Bronchial epithelial cell (primary cell): ENCODE data around the gene NFE2. TPM values are rescaled to one million over a fixed set of nuclear protein-coding genes. Genes with fewer than 3 reads are reported as not detected.

Experiments used
- DNase-seq: peaks from one replicate; pipeline ENCODE4 v3.0.0-alpha.2; 2010; ENCODE audit warnings: low read depth
- FAIRE-seq: peaks from 2 replicates; lab custom pipeline; 2011; peaks lifted over from hg19 to GRCh38; lab: Jason Lieb, UNC
- H3K27me3 ChIP-seq: 2 replicates; pipeline ENCODE4 v1.5.1; 2011; ENCODE audit warnings: low read length; ENCODE audit not compliant: control insufficient read depth, insufficient read depth
- H3K36me3 ChIP-seq: 2 replicates; pipeline ENCODE4 v1.5.1; 2011; ENCODE audit warnings: low read length; ENCODE audit not compliant: control insufficient read depth, insufficient read depth
- H3K4me3 ChIP-seq: 2 replicates; pipeline ENCODE4 v1.5.1; 2011; ENCODE audit warnings: mild to moderate bottlenecking, low read depth, low read length, control low read depth
- CTCF ChIP-seq: IDR thresholded peaks from 2 replicates; pipeline ENCODE4 v1.5.1; 2011; ENCODE audit warnings: mild to moderate bottlenecking, moderate library complexity, low read length, control low read depth, inconsistent platforms; ENCODE audit not compliant: insufficient read depth, severe bottlenecking
- total RNA-seq: library from RNA; depleted of rRNA; stranded (reverse); fragments of >200 nt; gene quantifications from 2 replicates; pipeline ENCODE4 v1.2.1, GENCODE V29; 2014

Gene NFE2
- total RNA-seq, 1 donor from 2014 or later = not detected

GRCh38 chr12:54294152-54294952 is 6.5 kb downstream of the NFE2 start:
- DNase-seq (no peak), FAIRE-seq (no peak)

GRCh38 chr12:54292931-54293241 is 7.9 kb downstream of the NFE2 start:
- Histone ChIP-seq H3K27me3 (no peaks in the 10 kb centered on the region), H3K4me3 (no peak overlapping the region), H3K36me3 (no peaks in the 10 kb centered on the region)
- TF ChIP-seq CTCF = no peak
- FAIRE-seq (no peak), DNase-seq (no peak)

More at GRCh38 chr12:54294152-54294952, 6.5 kb downstream of the NFE2 start:
- peak; percentile 84 for TF ChIP-seq CTCF
- Histone ChIP-seq H3K27me3 (no peaks in the 10 kb centered on the region), H3K4me3 (no peak overlapping the region), H3K36me3 (no peaks in the 10 kb centered on the region)

- DNase-seq = no peak
- no peak for FAIRE-seq
- no peak for TF ChIP-seq CTCF
- peaks cover under 1% of the 10 kb centered on the region for H3K36me3 ChIP-seq
- H3K4me3 ChIP-seq = no peak overlapping the region
- no peaks in the 10 kb centered on the region for H3K27me3 ChIP-seq
These were observed 8.5 kb downstream of the NFE2 start for GRCh38 chr12:54292083-54292930.

GRCh38 chr12:54287261-54288157 is 13.3 kb downstream of the NFE2 start:
- FAIRE-seq = no peak
- Histone ChIP-seq H3K4me3 (no peak overlapping the region), H3K36me3 (peaks cover 10% of the 10 kb centered on the region), H3K27me3 (no peaks in the 10 kb centered on the region)
- DNase-seq = no peak
- TF ChIP-seq CTCF = no peak

- H3K36me3 ChIP-seq = peaks cover 12% of the 10 kb centered on the region
- no peak overlapping the region for H3K4me3 ChIP-seq
- DNase-seq = peak; percentile 73
These were observed 14.5 kb downstream of the NFE2 start for GRCh38 chr12:54286042-54287030.

More at GRCh38 chr12:54286042-54287030, 14.5 kb downstream of the NFE2 start:
- FAIRE-seq = no peak
- no peak for TF ChIP-seq CTCF
- H3K27me3 ChIP-seq = no peaks in the 10 kb centered on the region
